ENCODE results near the gene TGFB2. TPM values are rescaled to one million over a fixed set of nuclear protein-coding genes. Genes with fewer than 3 reads are reported as not detected.

Gene TGFB2
- total RNA-seq, 1 donor from 2014 or later, result 10.2 TPM

DNA sequence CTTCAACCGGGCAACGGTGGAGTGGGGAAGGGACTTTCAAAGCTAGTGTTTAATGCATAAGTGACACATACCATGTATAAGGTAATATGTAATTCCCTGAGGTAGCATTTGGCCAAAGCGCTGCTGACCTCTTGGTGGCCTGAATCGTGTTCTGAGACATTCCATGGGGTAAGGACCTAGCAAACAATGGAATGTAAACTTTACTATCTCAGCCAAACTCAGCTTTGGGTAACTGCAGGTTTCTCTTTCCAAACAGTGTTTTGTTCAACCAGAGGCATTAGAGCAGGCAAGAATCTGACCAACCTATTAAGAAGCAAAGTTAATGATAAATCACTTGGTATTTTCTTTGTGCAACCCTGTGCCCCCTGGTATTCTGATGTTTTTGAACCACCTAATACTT, 22.0 kb downstream of the TGFB2 start:
- H3K27ac ChIP-seq, result peak overlapping the region; percentile 16
- intact Hi-C loops (cut with DNase I), result no loop called here
- no peaks in the 10 kb centered on the region for H3K36me3 ChIP-seq

DNA sequence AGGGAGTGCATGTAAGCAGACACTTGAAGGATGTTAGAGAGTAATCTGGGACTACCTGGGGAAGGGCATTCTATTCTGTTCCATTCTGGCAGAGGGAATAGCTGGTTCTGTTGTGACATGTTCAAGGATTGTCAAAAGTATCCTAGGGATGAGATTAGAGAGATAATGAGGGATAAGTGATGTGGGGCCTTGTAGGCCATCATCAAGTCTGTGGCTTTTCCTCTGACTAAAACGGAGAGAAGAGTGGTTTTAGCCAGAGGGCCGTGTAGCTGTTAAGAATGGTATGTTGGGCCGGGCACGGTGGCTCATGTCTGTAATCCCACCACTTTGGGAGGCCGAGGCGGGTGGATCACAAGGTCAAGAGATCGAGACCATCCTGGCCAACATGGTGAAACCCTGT, 23.6 kb downstream of the TGFB2 start:
- H3K4me1 ChIP-seq, result peaks cover 47% of the 10 kb centered on the region
- intact Hi-C loops (cut with DNase I), result no loop called here
- no peak overlapping the region for H3K4me3 ChIP-seq
- TF ChIP-seq CTCF (IDR thresholded peaks at IDR 0.05), result no peak
- no peaks in the 10 kb centered on the region for H3K36me3 ChIP-seq
- ATAC-seq (no peak), DNase-seq (no peak)
- no peak overlapping the region for H3K27ac ChIP-seq
- no peaks in the 10 kb centered on the region for H3K27me3 ChIP-seq (ENCODE audit: low read depth)
- no peaks in the 10 kb centered on the region for H3K9me3 ChIP-seq

More for the DNA sequence above, 22.0 kb downstream of the TGFB2 start:
- ATAC-seq (peak; percentile 20 to 56), DNase-seq (no peak)
- Histone ChIP-seq H3K27me3 (ENCODE audit: low read depth) (no peaks in the 10 kb centered on the region), H3K9me3 (no peaks in the 10 kb centered on the region), H3K4me1 (peaks cover 32% of the 10 kb centered on the region), H3K4me3 (no peak overlapping the region)
- TF ChIP-seq CTCF (IDR thresholded peaks at IDR 0.05), result no peak

GRCh38 chr1:218369688-218370511, 24.8 kb downstream of the TGFB2 start:
- TF ChIP-seq CTCF (IDR thresholded peaks at IDR 0.05), result no peak
- no peak overlapping the region for H3K4me3 ChIP-seq
- intact Hi-C loops (cut with DNase I), result no loop called here
- no peaks in the 10 kb centered on the region for H3K27me3 ChIP-seq (ENCODE audit: low read depth)
- H3K9me3 ChIP-seq, result no peaks in the 10 kb centered on the region
- no peak overlapping the region for H3K27ac ChIP-seq
- H3K36me3 ChIP-seq, result no peaks in the 10 kb centered on the region
- ATAC-seq, result no peak
- no peak for DNase-seq
- H3K4me1 ChIP-seq, result peaks cover 52% of the 10 kb centered on the region

- no peaks in the 10 kb centered on the region for H3K9me3 ChIP-seq
- intact Hi-C loops (cut with DNase I), result no loop called here
- H3K4me1 ChIP-seq, result peaks cover 44% of the 10 kb centered on the region
- ATAC-seq, result no peak
- H3K27ac ChIP-seq, result no peak overlapping the region
- no peak for TF ChIP-seq CTCF (IDR thresholded peaks at IDR 0.05)
- H3K27me3 ChIP-seq (ENCODE audit: low read depth), result no peaks in the 10 kb centered on the region
- no peak overlapping the region for H3K4me3 ChIP-seq
- H3K36me3 ChIP-seq, result no peaks in the 10 kb centered on the region
- DNase-seq, result no peak
Observed at GRCh38 chr1:218371927-218372672, 27.0 kb downstream of the TGFB2 start.

GRCh38 chr1:218374401-218375353, 29.5 kb downstream of the TGFB2 start:
- no peaks in the 10 kb centered on the region for H3K36me3 ChIP-seq
- ATAC-seq (no peak), DNase-seq (no peak)
- no peak overlapping the region for H3K4me3 ChIP-seq
- intact Hi-C loops (cut with DNase I), result no loop called here
- no peaks in the 10 kb centered on the region for H3K27me3 ChIP-seq (ENCODE audit: low read depth)
- no peak for TF ChIP-seq CTCF (IDR thresholded peaks at IDR 0.05)
- peak overlapping the region; percentile 41 for H3K27ac ChIP-seq
- no peaks in the 10 kb centered on the region for H3K9me3 ChIP-seq
- peaks cover 49% of the 10 kb centered on the region for H3K4me1 ChIP-seq

Data from lower lobe of right lung (tissue), 2 donors.